CD4-positive, alpha-beta T cell (primary cell): ENCODE results near the gene ERCC5. TPM values are rescaled to one million over a fixed set of nuclear protein-coding genes. Genes with fewer than 3 reads are reported as not detected.

Experiments
- ATAC-seq: fragments of 200-7000 bp; cut with Tn5 transposase; one replicate; pipeline ENCODE4 v1.10.0; 2022; ENCODE audit warnings: mild to moderate bottlenecking; ENCODE audit not compliant: poor library complexity
- CTCF ChIA-PET: fragments of 350-600 bp; sonication (Branson Sonifier 250); formaldehyde crosslinking; loops from one replicate; lab custom pipeline; 2021; ENCODE audit warnings: antibody characterized with exemption, inconsistent platforms; lab: Charles Lee
- POLR2A ChIA-PET: fragments of 350-600 bp; sonication (Branson Sonifier 250); formaldehyde crosslinking; loops from one replicate; lab custom pipeline; 2021; ENCODE audit warnings: antibody characterized with exemption, inconsistent platforms; lab: Charles Lee
- DNase-seq, 14 experiments: peaks; one replicate each; pipeline ENCODE4 v3.0.0-alpha.2; 2013 to 2020; ENCODE audit warnings: mixed read lengths in 2 of 14
- H3K27ac ChIP-seq, 2 donors: one replicate each; pipeline versions ENCODE4 v1.5.1 to v1.7.0; 2013; ENCODE audit warnings: low read length in 2 of 2, low read depth in 1 of 2, mild to moderate bottlenecking in 1 of 2
- H3K27me3 ChIP-seq, 2 experiments: 1 replicate in 1 of 2; 2 replicates in 1 of 2; pipeline versions ENCODE4 v1.6.1 to v1.7.0; 2013; ENCODE audit warnings: low read length in 2 of 2, control low read depth in 1 of 2, mild to moderate bottlenecking in 1 of 2, moderate library complexity in 1 of 2; ENCODE audit not compliant: insufficient read depth in 2 of 2, control insufficient read depth in 1 of 2
- H3K36me3 ChIP-seq: one replicate; pipeline ENCODE4 v1.6.1; 2013; ENCODE audit warnings: low read length, control low read depth; ENCODE audit not compliant: insufficient read depth
- H3K4me1 ChIP-seq: one replicate; pipeline ENCODE4 v1.6.1; 2013; ENCODE audit warnings: low read length, control low read depth; ENCODE audit not compliant: insufficient read depth
- H3K4me3 ChIP-seq: one replicate; pipeline ENCODE4 v1.5.1; 2013; ENCODE audit warnings: mild to moderate bottlenecking, low read length, moderate library complexity
- H3K9me3 ChIP-seq, 2 experiments: 1 replicate in 1 of 2; 2 replicates in 1 of 2; pipeline versions ENCODE4 v1.6.1 to v1.7.0; 2013; ENCODE audit warnings: low read length in 2 of 2, mild to moderate bottlenecking in 2 of 2, control low read depth in 1 of 2, moderate library complexity in 1 of 2; ENCODE audit not compliant: control insufficient read depth in 1 of 2, insufficient read depth in 1 of 2
- H3K27ac Mint-ChIP-seq: one replicate; pipeline ENCODE4 v1.8.0; 2020; ENCODE audit warnings: mixed read lengths
- H3K27me3 Mint-ChIP-seq: one replicate; pipeline ENCODE4 v1.8.0; 2021; ENCODE audit warnings: mixed read lengths
- H3K36me3 Mint-ChIP-seq: one replicate; pipeline ENCODE4 v1.8.0; 2021; ENCODE audit warnings: low read depth, mixed read lengths
- H3K4me1 Mint-ChIP-seq: one replicate; pipeline ENCODE4 v1.8.0; 2021; ENCODE audit warnings: low read depth, mixed read lengths
- H3K4me3 Mint-ChIP-seq: one replicate; pipeline ENCODE4 v1.8.0; 2020; ENCODE audit warnings: mild to moderate bottlenecking, mixed read lengths
- H3K9me3 Mint-ChIP-seq: one replicate; pipeline ENCODE4 v1.8.0; 2020; ENCODE audit warnings: mixed read lengths
- intact Hi-C, 2 experiments: fragments of 100-400 bp; cut with DNase I in 1 of 2; cut with micrococcal nuclease in 1 of 2; formaldehyde crosslinking; loops; one replicate each; pipeline versions ENCODE4 v1.15.1 to v1.9.0; 2023 to 2025; cut with DNase I, micrococcal nuclease
- total RNA-seq, 174 experiments: library from RNA in 2 of 174; stranded (reverse) in 2 of 174; gene quantifications; one replicate each; pipeline ENCODE4 v1.2.3 and lab custom pipeline; 2021 to 2026
- TF ChIP-seq, protein P1 (sequence below): fragments of 200-600 bp; IDR thresholded peaks from one replicate; pipeline ENCODE4 v1.8.0; 2022; ENCODE audit warnings: antibody characterized with exemption, mild to moderate bottlenecking

Gene ERCC5
- total RNA-seq, 2 experiments from 2014 or later = 129 to 136 TPM

DNA sequence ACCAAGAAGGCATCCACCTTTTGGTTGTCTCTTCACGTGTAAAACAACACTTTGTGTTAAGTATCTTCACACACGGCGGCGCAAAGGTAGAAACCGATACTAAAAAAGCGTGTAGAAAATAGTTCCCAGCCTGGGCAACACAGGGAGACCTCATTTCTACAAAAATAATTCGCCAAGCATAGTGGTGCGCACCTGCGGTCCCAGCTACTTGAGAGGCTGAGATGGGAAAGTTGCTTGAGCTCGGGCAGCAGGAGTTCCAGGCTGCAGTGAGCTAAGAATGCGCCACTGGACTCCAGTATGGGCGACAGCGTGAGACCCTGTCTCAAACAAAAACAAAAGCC is 573 bp upstream of the ERCC5 start:
- TF ChIP-seq, protein P1, sequence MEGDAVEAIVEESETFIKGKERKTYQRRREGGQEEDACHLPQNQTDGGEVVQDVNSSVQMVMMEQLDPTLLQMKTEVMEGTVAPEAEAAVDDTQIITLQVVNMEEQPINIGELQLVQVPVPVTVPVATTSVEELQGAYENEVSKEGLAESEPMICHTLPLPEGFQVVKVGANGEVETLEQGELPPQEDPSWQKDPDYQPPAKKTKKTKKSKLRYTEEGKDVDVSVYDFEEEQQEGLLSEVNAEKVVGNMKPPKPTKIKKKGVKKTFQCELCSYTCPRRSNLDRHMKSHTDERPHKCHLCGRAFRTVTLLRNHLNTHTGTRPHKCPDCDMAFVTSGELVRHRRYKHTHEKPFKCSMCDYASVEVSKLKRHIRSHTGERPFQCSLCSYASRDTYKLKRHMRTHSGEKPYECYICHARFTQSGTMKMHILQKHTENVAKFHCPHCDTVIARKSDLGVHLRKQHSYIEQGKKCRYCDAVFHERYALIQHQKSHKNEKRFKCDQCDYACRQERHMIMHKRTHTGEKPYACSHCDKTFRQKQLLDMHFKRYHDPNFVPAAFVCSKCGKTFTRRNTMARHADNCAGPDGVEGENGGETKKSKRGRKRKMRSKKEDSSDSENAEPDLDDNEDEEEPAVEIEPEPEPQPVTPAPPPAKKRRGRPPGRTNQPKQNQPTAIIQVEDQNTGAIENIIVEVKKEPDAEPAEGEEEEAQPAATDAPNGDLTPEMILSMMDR = no peak
- H3K4me3 Mint-ChIP-seq = peak overlapping the region; percentile 100
- peak overlapping the region; percentile 100 for H3K27ac Mint-ChIP-seq
- H3K9me3 Mint-ChIP-seq = no peaks in the 10 kb centered on the region
- ChIA-PET POLR2A (interaction anchor here (0.6 to 6.9 kb wide), 23 partner anchors 10 to 450 kb away, joined by 3 to 575 read pairs (median 5); partner anchors contain the start of genes BIVM, POGLUT2, TEX30 and TPP2), CTCF (interaction anchor here (0.8 to 4.7 kb wide), 6 partner anchors 25 to 253 kb away, joined by 3 to 18 read pairs (median 5); partner anchors contain the start of genes TEX30 and TPP2)
- no peak for DNase-seq
- H3K9me3 ChIP-seq = no peaks in the 10 kb centered on the region
- ATAC-seq = peak; percentile 51
- H3K4me1 Mint-ChIP-seq = peaks cover 47% of the 10 kb centered on the region
- H3K27me3 ChIP-seq = no peaks in the 10 kb centered on the region
- H3K36me3 ChIP-seq = peaks cover 8% of the 10 kb centered on the region
- H3K27ac ChIP-seq = peak overlapping the region; percentile 97 to 99
- peaks cover 42% of the 10 kb centered on the region for H3K36me3 Mint-ChIP-seq
- H3K4me3 ChIP-seq = peak overlapping the region; percentile 98
- intact Hi-C loops = loop anchor here (1.0 to 5.0 kb wide), 9 partner anchors 44 to 453 kb away; partner anchors contain the start of genes TEX30 (in 2 of the 2) and TPP2 (in 1 of the 2)
- no peaks in the 10 kb centered on the region for H3K27me3 Mint-ChIP-seq
- H3K4me1 ChIP-seq = peaks cover 26% of the 10 kb centered on the region

DNA sequence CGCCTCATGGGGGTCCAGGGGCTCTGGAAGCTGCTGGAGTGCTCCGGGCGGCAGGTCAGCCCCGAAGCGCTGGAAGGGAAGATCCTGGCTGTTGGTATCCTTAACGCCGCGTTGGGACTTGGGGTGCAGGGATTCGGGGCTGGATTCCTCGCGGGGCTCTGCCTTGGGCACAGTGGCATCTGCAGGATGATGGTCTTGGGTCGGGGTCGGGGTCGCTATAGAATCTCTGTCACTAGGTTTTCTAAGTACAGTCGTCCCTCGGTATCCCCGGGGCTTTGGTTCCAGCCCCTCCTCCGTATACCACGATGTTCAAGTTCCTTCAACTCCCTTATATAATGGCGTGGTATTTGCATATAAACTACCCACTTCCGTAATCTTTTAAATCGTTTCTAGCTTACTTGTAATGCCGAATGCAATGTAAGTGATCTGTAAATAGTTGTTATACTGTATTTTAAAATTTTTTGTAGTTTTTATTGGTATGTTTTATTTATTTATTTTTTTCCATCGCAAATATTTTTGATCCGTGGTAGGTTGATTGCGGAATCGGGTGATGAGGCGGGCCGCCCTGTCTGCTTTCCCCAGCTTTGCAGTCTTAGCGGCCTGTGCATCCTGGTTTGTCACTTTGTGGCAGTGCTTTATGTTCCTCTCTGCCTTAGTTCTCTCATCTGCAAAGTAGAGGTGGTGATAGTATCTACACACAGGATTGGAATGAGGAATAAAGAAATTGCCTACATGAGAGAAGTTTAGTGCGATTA is 606 bp downstream of the ERCC5 start:
- H3K4me1 Mint-ChIP-seq = peaks cover 53% of the 10 kb centered on the region
- peak overlapping the region; percentile 97 to 99 for H3K27ac ChIP-seq

More for the DNA sequence above, 606 bp downstream of the ERCC5 start:
- H3K4me3 Mint-ChIP-seq = peak overlapping the region; percentile 100
- no peaks in the 10 kb centered on the region for H3K9me3 Mint-ChIP-seq
- ChIA-PET POLR2A (interaction anchor here (0.6 to 6.9 kb wide), 23 partner anchors 9 to 451 kb away, joined by 3 to 575 read pairs (median 4); partner anchors contain the start of genes BIVM, POGLUT2, TEX30 and TPP2), CTCF (interaction anchor here (0.7 to 4.7 kb wide), 7 partner anchors 10 to 254 kb away, joined by 3 to 18 read pairs (median 6); partner anchors contain the start of genes TEX30 and TPP2)
- peaks cover 32% of the 10 kb centered on the region for H3K4me1 ChIP-seq
- no peaks in the 10 kb centered on the region for H3K9me3 ChIP-seq
- peak; percentile 57 for ATAC-seq
- peak overlapping the region; percentile 100 for H3K27ac Mint-ChIP-seq
- TF ChIP-seq, protein P1 = no peak
- no peaks in the 10 kb centered on the region for H3K27me3 ChIP-seq
- peak overlapping the region; percentile 98 for H3K4me3 ChIP-seq
- peaks cover 8% of the 10 kb centered on the region for H3K36me3 ChIP-seq
- intact Hi-C loops = loop anchor here (1.0 to 5.0 kb wide), 8 partner anchors 46 to 454 kb away; partner anchors contain the start of gene TPP2 (in 1 of the 2)
- peaks cover 47% of the 10 kb centered on the region for H3K36me3 Mint-ChIP-seq
- no peaks in the 10 kb centered on the region for H3K27me3 Mint-ChIP-seq
- DNase-seq = peak; percentile 30 to 75 (median 45)
